Regular cardiac myocyte (primary cell): ENCODE results near the gene MT1M. TPM values are rescaled to one million over a fixed set of nuclear protein-coding genes. Genes with fewer than 3 reads are reported as not detected.

ENCODE experiments used
- total RNA-seq: library from RNA; depleted of rRNA; stranded (reverse); fragments of >200 nt; gene quantifications from 2 replicates; pipeline ENCODE4 v1.2.3, GENCODE V29; 2014

MT1M gene
- total RNA-seq, result 2.5 and 5.9 TPM in 2 replicates

GRCh38 chr16:56632156-56632847, at the start of gene MT1M:
MT1M (plus strand) TSS chr16:56632659; CDS start chr16:56632732, 73 bp downstream.

GRCh38 chr16:56589141-56590039, 43.1 kb upstream of the MT1M start, which contains the start of gene MT3:
MT3 (plus strand) TSS chr16:56589528; CDS start chr16:56589591, 63 bp downstream.

GRCh38 chr16:56608043-56608875, 24.2 kb upstream of the MT1M start, which contains the start of gene MT2A:
MT2A (plus strand) TSS chr16:56608584; CDS start chr16:56608656, 72 bp downstream.

GRCh38 chr16:56625140-56625942, 7.1 kb upstream of the MT1M start, which contains the start of gene MT1E:
MT1E (plus strand) TSS chr16:56625781; CDS start chr16:56625852, 71 bp downstream.

GRCh38 chr16:56637814-56638750, 5.6 kb downstream of the MT1M start, which contains the start of gene MT1A:
MT1A (plus strand) TSS chr16:56638666; CDS start chr16:56638739, 73 bp downstream.

GRCh38 chr16:56651586-56651985, 19.1 kb downstream of the MT1M start, which contains the start of gene MT1B:
MT1B (plus strand) TSS chr16:56651886; CDS start chr16:56651954, 68 bp downstream.

GRCh38 chr16:56657555-56658326, 25.3 kb downstream of the MT1M start, which contains the start of gene MT1F:
MT1F (plus strand) TSS chr16:56657959; CDS start chr16:56658059, 100 bp downstream.

GRCh38 chr16:56667581-56668571, 35.4 kb downstream of the MT1M start, which contains the start of gene MT1G:
MT1G (minus strand) TSS chr16:56668065; CDS start chr16:56667993, 72 bp downstream.

GRCh38 chr16:56669005-56669839, 36.8 kb downstream of the MT1M start, which contains the start of gene MT1H:
MT1H (plus strand) TSS chr16:56669814; CDS start chr16:56669885, 71 bp downstream.

GRCh38 chr16:56681939-56682702, 49.7 kb downstream of the MT1M start, which contains the start of gene MT1X:
MT1X (plus strand) TSS chr16:56682470; CDS start chr16:56682541, 71 bp downstream.

Other genes starting within 250 kb of the MT1M start
- 291 and 426 TPM in 2 replicates for gene AMFR, start 207.1 kb upstream of the MT1M start, total RNA-seq
- gene NUDT21, start 181.3 kb upstream of the MT1M start, total RNA-seq, result 57.5 and 92.6 TPM in 2 replicates
- gene OGFOD1, start 181.1 kb upstream of the MT1M start, total RNA-seq, result 82.9 and 83.8 TPM in 2 replicates
- gene BBS2, start 112.6 kb upstream of the MT1M start, total RNA-seq, result 35.5 and 75.0 TPM in 2 replicates
- not detected in 2 replicates for gene MT4, start 67.6 kb upstream of the MT1M start, total RNA-seq
- 0.56 TPM in 1 of 2 replicates, not detected in the other for gene MT3, start 43.1 kb upstream of the MT1M start, total RNA-seq
- 190 and 238 TPM in 2 replicates for gene MT2A, start 24.1 kb upstream of the MT1M start, total RNA-seq
- gene MT1E, start 6.9 kb upstream of the MT1M start, total RNA-seq, result 244 and 365 TPM in 2 replicates
- 3.9 and 8.8 TPM in 2 replicates for gene MT1A, start 6.0 kb downstream of the MT1M start, total RNA-seq
- not detected in 2 replicates for gene MT1B, start 19.2 kb downstream of the MT1M start, total RNA-seq
- 0.56 and 0.96 TPM in 2 replicates for gene MT1F, start 25.3 kb downstream of the MT1M start, total RNA-seq
- 0.56 and 1.5 TPM in 2 replicates for gene MT1G, start 35.4 kb downstream of the MT1M start, total RNA-seq
- 0.77 TPM in 1 of 2 replicates, not detected in the other for gene MT1H, start 37.2 kb downstream of the MT1M start, total RNA-seq
- 154 and 161 TPM in 2 replicates for gene MT1X, start 49.8 kb downstream of the MT1M start, total RNA-seq
- 40.3 and 91.1 TPM in 2 replicates for gene NUP93, start 97.5 kb downstream of the MT1M start, total RNA-seq
- not detected in 2 replicates for gene SLC12A3, start 232.5 kb downstream of the MT1M start, total RNA-seq